Anterior cingulate cortex (tissue), 58 donors: ENCODE data around the gene TGFBI.

Experiments used
- DNase-seq, 58 donors: peaks; one replicate each; lab custom pipeline; 2025; lab: John Stamatoyannopoulos, UW

Gene TGFBI

GRCh38 chr5:136022965-136023364 lies 5.8 kb upstream of the TGFBI start:
- DNase-seq = no peak

DNA sequence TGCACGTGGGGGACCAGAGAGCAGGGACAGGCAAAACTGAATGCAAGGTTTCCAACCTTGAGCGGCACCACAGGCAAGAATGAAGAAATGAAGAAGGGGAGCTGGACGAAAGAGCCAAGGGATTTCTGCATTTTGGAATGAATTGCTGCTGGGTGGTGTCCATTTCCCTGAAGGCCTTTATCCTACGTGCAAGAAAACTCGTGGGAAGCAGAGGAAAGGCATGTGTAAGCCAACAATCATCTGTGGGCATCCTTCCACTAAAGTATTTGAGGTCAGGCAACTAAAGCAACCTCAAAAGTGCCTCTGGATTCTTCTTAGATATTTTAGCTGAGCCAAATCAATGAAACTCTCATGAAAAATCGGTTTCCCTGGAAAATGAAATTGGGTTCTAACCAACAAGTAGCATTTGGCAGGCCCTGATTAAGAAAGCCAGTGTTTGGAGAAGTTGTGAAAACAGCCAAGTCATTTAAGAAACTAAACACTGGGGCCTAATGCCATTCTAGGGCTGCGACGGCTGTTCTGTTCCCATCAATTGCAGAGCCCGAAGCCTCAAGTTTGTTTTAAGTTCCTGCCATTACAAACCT lies 4.7 kb upstream of the TGFBI start:
- peak in 9 of 58 donors; percentile 11 to 47 (median 36) for DNase-seq

DNA sequence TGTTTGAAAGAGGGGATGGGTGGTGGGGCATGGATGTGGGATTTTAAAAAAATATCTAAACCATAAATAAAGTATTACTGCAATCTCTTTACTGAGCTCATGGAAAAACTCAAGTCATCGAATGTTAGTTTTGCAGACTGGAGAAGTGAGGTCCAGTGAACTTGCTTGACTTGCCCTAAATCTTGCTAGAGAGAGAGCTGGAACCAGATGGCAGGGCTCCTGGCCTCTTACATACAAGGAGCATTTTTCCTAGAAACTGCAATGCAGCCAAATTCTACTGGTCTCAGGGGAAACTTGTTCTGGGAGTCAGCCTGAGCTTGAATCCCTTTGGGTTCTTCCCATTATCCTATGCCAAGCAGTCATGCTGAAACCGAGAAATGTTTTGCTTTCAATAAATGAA lies 2.9 kb upstream of the TGFBI start:
- DNase-seq = peak in 1 of 58 donors; percentile 18

DNA sequence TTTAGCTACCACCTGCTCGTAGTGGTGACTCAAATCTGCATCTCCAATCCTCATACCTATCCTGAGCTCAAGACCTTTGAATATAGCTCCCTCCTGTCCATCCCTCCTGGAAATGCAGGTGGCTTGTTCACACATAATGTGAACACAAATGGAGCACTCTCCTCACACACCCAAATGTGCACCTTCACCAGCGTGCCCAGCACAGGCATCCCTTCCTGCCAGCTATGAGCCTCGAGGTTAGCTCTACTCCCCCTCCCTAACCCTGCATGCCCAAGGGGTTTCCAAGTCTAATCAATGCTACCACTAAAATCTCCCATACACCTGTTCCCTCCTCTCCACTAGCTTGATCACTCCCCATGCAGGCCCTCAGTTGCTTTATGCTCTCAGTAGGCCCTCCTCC lies 2.2 kb upstream of the TGFBI start:
- DNase-seq = no peak

DNA sequence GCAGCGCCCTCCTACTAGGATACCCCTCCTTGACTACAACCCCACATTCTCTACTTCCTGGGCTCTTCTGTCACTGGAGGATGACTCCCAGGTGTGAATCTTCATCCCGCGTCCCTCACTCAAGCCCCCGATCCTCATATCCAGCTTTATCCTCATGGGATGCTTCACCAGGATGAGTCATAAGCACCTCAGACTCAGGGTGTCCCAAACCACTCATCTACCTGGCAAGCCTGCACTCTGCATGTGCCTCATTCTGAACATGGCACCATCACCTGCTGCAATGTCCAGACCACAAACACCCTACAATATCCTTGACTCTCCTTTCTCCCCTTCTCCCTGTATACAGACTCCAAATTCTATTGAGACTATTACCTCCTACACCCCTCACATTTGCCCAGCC lies 1.5 kb upstream of the TGFBI start:
- no peak for DNase-seq

GRCh38 chr5:136028090-136028489 lies 698 bp upstream of the TGFBI start:
- no peak for DNase-seq

GRCh38 chr5:136030252-136030651 lies 1.5 kb downstream of the TGFBI start:
- no peak for DNase-seq

- DNase-seq = no peak
Observed at GRCh38 chr5:136030956-136031611, 2.3 kb downstream of the TGFBI start.

DNA sequence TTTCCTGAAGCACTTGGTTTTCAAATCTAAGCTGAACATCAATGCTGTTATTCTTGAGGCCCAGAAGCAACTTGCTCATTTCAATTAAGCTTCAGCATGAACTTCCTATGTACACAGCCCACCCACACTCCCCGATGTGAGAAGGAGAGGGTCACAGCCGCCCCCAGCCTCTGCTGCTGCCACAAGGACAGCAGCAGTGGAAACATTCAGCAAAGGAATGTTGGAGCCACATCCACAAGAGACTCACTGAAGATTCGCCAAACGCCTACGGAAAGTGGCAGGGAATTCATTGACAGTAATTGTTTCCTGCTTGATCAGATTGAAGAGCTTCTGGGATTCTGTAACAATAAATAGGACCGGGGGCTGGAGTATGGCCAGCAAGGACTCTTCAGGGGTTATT lies 2.9 kb downstream of the TGFBI start:
- peak in 13 of 58 donors; percentile 14 to 45 (median 23) for DNase-seq

DNA sequence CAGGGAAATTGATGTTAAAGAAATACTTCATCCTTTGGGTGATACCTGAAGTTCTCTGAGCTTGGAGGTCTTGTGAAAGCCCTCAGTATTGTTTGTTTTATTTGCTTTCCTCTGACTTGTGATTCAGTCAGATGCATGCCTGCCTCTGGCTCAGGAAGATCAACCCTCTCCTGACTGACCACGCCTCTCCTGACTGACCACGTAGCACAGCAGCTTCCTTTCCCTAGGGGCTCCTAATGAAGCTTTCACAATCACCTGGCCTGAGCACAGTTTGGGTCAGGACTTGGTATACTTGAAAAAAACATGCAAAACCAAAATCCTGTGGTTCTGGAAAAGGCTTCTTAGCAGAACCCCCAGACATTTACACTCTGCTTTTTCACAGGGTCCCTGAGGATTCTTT lies 3.8 kb downstream of the TGFBI start:
- no peak for DNase-seq

GRCh38 chr5:136033234-136033633 lies 4.4 kb downstream of the TGFBI start:
- no peak for DNase-seq

DNA sequence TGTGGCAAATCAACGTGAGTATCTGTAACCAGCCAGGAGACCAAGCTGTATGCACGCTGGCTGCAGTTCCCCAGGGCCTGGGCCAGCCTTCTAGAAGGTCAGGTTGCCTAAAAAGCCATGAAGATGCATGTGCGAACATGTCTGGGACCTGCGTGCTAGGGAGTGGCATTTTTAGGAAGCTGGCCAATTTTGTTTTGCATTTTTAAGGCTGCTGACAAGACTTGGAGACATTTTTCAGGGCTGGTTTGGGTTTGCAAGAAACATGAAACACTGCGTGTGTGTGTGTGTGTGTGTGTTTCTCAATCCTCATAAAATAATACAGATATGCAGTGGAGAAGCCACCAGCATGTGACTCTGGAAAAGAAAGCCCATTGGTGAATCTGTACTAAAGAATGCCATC lies 5.1 kb downstream of the TGFBI start:
- DNase-seq = no peak

DNA sequence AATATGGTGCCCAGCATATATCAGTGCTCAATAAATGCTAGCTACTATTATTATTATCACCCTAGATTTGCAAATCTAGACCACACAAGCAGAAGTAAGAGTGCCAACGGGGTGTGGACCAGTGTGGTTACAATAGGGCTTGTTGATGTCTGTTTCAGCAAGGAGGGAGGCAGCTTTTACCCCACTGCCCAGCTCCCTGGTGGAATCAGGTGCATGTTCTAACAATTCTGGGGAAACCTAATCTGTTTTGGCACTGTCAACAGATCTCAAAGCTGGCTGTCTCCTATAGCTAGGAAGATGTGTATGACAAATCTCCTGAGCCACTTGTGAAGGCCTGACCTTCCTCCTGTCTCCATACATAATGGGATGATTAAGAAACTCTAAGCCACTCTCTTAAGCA lies 5.7 kb downstream of the TGFBI start:
- no peak for DNase-seq

GRCh38 chr5:136034984-136035383 lies 6.2 kb downstream of the TGFBI start:
- DNase-seq = peak in 1 of 58 donors; percentile 12

DNA sequence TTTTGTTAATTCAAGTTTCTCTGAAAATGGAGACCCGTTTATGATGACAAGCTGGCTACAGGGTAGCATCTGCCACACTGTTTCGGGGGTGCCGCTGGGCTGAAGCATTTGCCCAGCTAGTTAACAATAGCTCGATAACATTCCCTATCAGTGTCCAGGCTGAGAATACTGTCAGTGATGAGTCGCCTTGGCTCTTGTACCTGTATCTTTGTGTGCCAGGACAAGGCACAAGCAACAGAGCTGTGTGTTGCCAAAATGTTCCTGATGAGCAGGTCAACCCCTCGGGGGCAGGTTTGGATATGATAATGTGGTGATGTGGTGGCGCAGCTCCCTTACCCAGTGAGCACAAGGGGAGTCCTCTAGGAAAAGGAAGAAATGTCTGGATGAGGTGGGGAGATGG lies 7.0 kb downstream of the TGFBI start:
- no peak for DNase-seq

DNA sequence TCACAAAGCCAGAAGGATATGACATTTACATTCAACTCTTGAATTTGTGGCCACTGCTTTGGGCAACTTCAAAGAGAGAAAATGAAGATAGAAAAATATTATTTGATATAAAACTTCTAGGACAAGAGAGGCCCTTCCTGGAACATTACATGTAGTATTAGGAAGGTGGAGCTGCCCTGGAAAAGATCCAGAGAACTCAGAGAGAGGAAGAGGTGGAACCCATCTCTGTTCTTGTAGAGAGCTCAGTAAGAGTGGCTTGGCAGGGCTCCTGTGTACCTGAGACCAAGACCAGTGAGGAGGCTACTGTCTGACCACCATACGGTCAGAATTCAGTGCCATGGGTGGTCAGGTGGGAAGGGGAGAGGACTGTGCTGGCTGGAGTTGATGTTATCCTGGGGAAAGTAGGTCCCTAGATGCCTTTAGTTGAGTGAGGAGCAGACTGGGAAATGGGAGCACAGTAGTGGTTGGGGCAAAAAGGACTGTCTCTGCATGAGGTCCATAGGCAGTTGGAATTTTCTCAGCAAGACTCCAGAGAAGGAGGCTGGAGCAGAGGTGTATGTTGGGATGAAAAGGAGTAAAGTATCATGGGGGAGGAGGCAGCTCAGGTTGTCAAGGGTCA lies 7.6 kb downstream of the TGFBI start:
- DNase-seq = no peak

DNA sequence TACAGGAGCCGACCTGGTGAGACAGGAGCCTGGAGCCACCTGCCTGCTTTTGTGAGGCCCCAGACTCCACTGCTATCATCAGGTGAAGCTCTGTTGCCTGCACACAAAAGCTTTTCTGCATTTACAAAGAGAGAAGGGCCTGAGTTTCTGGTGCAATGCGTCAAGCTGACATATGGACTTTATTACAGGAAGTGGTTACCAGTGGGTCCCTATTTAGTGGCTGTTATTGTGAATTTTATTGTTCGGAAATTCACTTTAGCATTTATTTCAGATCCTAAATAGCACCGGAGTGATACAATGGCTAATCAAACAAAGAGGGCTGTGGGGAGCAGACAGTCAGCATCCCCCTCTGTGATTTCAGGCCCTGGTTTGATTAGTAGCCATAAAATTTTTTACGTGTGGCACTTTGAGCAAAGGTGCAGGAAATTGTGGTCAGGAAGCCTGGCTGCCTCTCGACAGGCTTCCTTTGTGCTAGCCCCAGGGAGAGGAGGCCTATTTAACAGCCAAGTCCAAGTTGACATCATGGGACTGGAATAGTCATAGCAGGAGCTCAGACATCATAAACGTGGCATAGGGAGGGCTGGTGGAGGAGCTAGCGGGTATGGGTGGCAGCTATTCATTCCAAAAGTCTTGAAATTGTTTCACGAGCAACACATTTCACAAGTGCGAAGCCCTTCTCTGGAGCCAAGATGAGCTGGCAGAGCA lies 8.4 kb downstream of the TGFBI start:
- DNase-seq = peak in 5 of 58 donors; percentile 4 to 18 (median 5)

DNA sequence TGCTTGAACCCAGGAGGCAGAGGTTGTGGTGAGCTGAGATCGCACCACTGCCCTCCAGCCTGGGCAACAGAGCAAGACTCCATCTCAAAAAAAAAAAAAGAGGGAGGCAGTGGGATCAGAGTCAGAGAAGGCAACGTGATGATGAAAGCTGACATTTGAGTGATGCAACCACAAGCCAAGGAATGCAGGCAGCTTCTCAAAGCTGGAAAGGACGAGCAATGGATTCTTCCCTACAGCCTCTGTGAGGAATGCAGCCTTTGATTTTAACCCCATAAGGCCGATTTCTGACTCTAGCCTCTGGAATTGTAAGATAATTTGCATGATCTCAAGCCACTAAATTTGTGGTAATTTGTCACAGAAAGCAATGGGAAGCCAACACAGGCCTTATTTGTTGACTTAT lies 9.8 kb downstream of the TGFBI start:
- no peak for DNase-seq

DNA sequence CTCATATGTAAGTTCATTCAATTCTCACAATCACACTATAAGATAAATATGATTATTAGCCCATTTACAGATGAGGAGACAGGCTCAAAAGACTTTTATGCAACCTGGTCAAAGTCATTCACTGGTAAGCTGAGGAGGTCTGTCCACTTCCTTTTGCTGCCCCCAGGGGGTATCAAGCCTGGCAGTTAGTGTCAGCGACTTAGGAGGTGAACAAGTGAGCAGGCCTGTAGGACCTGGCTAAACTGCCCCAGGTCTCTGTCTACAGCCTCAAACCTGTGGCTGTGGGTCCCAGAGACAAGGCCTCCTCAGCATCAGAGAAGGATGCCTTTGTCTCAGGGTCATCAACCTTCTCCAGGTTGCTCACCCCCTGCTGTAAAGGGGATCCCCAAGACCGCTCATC lies 10.4 kb downstream of the TGFBI start:
- no peak for DNase-seq

DNA sequence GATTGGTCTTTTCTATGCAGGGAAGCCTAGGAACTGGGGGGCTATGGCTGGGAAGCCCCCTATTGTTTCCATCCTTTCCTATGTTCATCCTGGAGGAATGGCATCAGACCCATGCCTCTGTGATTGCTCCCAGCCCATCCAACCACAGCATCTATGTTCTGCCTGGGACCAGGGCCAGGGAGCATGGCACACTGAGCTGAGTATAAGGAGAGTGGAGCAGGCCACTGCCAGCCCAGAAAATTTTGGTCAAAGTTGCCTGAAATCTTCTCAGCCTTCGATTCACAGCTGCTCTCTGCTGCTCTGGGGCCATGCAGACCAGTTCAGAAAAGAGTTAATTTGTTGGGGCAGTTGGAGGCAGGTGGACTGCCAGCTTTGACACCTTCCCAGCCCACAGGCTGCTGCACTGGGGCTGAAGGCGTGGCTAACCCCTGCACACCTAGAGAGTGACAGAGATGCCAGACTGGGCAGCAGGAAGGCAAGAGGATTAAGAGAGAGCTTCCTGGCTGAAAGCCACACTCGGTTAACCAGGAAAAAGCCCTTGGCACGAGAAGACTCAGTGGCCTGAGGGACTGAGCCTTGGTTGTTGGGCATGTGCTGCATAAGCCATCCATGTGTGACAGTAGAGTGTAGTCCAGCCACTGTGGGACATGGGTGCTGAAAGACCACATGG lies 12.1 kb downstream of the TGFBI start:
- DNase-seq = no peak

DNA sequence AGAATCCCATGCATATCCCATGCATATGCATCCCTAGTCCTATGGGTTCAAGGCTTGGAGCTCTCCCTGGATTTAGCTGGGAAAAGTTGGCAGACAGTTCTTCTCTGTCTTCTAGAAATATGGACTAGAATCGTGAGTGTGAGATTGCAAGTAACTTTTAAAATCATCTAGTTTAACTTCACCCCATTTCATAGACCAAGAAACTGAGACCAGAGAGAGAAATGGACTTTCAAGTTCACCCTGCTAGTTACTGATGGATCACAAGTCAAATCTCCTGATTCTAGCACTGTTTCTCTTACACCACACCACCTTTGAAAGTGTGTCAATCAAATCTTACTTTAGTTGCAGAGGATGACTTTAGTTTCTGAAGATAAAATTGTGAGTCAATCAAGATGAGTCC lies 13.4 kb downstream of the TGFBI start:
- DNase-seq = no peak
